GM06990 (cell line): ENCODE data around the gene GDF7.

Experiments used
- DNase-seq: peaks from one replicate; pipeline ENCODE4 v3.0.0-alpha.2; 2011; ENCODE audit not compliant: insufficient read length; ENCODE audit errors: extremely low read depth
- H3K27me3 ChIP-seq: replicated peaks from 2 replicates; pipeline ENCODE4 v1.6.0; 2011; ENCODE audit warnings: low read length; ENCODE audit not compliant: control insufficient read depth, insufficient read depth
- H3K36me3 ChIP-seq: 2 replicates; pipeline ENCODE4 v1.5.1; 2011; ENCODE audit warnings: low read length; ENCODE audit not compliant: control insufficient read depth, insufficient read depth
- H3K4me3 ChIP-seq: replicated peaks from 2 replicates; pipeline ENCODE4 v1.5.1; 2011; ENCODE audit warnings: low read depth, mild to moderate bottlenecking, control low read depth, low read length
- CTCF ChIP-seq: IDR thresholded peaks from 2 replicates; pipeline ENCODE4 v1.5.1; 2011; ENCODE audit warnings: low read length, control low read depth, mild to moderate bottlenecking, inconsistent platforms; ENCODE audit not compliant: insufficient read depth, poor library complexity, severe bottlenecking

Gene GDF7

GRCh38 chr2:20648206-20648605 is 18.7 kb upstream of the GDF7 start:
- no peaks in the 10 kb centered on the region; the same call in 1 of the 2 replicates for H3K36me3 ChIP-seq
- H3K4me3 ChIP-seq, result no peak overlapping the region
- no peak for DNase-seq
- no peaks in the 10 kb centered on the region for H3K27me3 ChIP-seq
- TF ChIP-seq CTCF, result no peak

GRCh38 chr2:20648831-20649230 is 18.1 kb upstream of the GDF7 start:
- no peak for DNase-seq
- no peak for TF ChIP-seq CTCF
- H3K36me3 ChIP-seq, result no peaks in the 10 kb centered on the region; the same call in 1 of the 2 replicates
- no peaks in the 10 kb centered on the region for H3K27me3 ChIP-seq
- no peak overlapping the region for H3K4me3 ChIP-seq

DNA sequence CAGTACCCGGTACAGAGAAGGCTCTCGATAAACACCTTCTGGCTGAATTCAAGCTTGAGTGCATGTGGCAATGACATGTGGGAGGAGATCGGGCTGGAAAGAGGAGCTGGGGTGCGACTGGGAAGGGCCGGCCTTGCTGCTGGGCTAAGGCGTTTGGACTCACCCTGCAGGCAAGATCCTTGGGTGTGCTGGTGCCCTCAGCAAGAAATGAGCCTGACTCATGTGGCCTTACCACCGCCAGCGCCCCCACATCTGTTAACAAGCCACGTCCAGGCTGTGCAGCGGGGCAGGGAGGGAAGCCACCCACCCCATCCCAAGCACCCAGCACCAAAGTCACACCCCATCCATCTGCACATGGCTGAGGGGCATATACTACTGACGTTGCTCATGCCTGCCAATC is 17.4 kb upstream of the GDF7 start:
- no peaks in the 10 kb centered on the region for H3K27me3 ChIP-seq
- H3K4me3 ChIP-seq, result no peak overlapping the region
- no peak for TF ChIP-seq CTCF
- DNase-seq, result no peak
- no peaks in the 10 kb centered on the region; the same call in 1 of the 2 replicates for H3K36me3 ChIP-seq

GRCh38 chr2:20649976-20650375 is 17.0 kb upstream of the GDF7 start:
- TF ChIP-seq CTCF, result no peak

DNA sequence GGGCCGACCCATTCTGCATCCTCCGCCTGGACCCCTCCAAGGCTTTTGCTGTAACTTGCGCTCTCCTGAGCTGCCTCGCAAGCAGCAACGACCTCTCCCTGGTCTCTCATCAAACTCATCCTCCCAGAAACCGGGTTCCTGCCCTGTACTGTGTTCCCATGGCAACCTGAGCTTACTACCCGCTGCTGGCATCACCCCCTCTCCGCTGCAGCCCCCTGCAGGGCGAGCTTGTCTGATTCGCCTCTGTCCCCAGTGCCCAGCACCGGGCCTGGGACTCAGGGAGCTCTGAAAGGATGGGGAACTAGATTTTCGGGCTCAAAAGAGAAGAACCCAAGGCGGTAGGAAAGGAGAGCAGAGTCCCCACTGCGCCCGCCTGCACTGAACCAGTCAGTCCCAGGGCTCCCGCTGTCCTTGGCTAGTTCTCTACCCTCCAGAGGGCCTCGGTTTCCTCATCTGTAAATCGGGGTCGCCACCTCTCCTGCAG is 16.5 kb upstream of the GDF7 start:
- no peaks in the 10 kb centered on the region; the same call in 1 of the 2 replicates for H3K36me3 ChIP-seq
- TF ChIP-seq CTCF, result no peak
- no peaks in the 10 kb centered on the region for H3K27me3 ChIP-seq
- no peak for DNase-seq
- peak overlapping the region; percentile 83 for H3K4me3 ChIP-seq

More at GRCh38 chr2:20649976-20650375, 17.0 kb upstream of the GDF7 start:
- Histone ChIP-seq H3K27me3 (no peaks in the 10 kb centered on the region), H3K36me3 (no peaks in the 10 kb centered on the region; the same call in 1 of the 2 replicates), H3K4me3 (peak overlapping the region; percentile 83)
- DNase-seq, result no peak
